IMR-90 (cell line): ENCODE data around the gene GGA3. TPM values are rescaled to one million over a fixed set of nuclear protein-coding genes. Genes with fewer than 3 reads are reported as not detected.

Source experiments
- ATAC-seq: fragments of 200-7000 bp; cut with Tn5 transposase; 2 replicates; pipeline ENCODE4 v1.9.1; 2020; ENCODE audit warnings: low read depth, mild to moderate bottlenecking, moderate library complexity
- BruUV-seq: library from RNA; stranded (reverse); fragments of 400-500 nt; replicated peaks from 2 replicates; lab custom pipeline; 2021; lab: Mats Ljungman, UMichigan
- CTCF ChIA-PET: fragments of 300-600 bp; formaldehyde crosslinking; extraction: SDS; loops from one replicate; lab custom pipeline; 2021; ENCODE audit warnings: antibody characterized with exemption; lab: Yijun Ruan, JAX
- POLR2A ChIA-PET: fragments of 300-600 bp; sonication (Branson Sonifier 250); formaldehyde crosslinking; loops from one replicate; lab custom pipeline; 2022; ENCODE audit warnings: antibody characterized with exemption; ENCODE audit not compliant: unreplicated experiment; lab: Charles Lee
- DNase-seq: peaks from one replicate; pipeline ENCODE4 v3.0.0; 2013
- H2AFZ ChIP-seq: replicated peaks from 2 replicates; pipeline ENCODE3; 2013; ENCODE audit warnings: low read length, mild to moderate bottlenecking; ENCODE audit not compliant: poor library complexity
- H2AK5ac ChIP-seq: 2 replicates; pipeline ENCODE4 v1.6.1; 2013; ENCODE audit warnings: low read depth, low read length, inconsistent platforms
- H2AK9ac ChIP-seq: replicated peaks from 2 replicates; pipeline ENCODE3; 2013; ENCODE audit warnings: mild to moderate bottlenecking, low read depth, low read length, moderate library complexity; ENCODE audit not compliant: poor library complexity
- H2BK120ac ChIP-seq: 2 replicates; pipeline ENCODE4 v1.6.1; 2013; ENCODE audit warnings: low read depth, low read length, inconsistent platforms
- H2BK15ac ChIP-seq: 3 replicates; pipeline ENCODE4 v1.6.1; 2013; ENCODE audit warnings: low read depth, low read length, inconsistent platforms
- H2BK20ac ChIP-seq: 2 replicates; pipeline ENCODE4 v1.6.1; 2013; ENCODE audit warnings: low read depth, mild to moderate bottlenecking, inconsistent platforms, low read length, moderate library complexity
- H2BK5ac ChIP-seq: 2 replicates; pipeline ENCODE4 v1.6.1; 2013; ENCODE audit warnings: mild to moderate bottlenecking, low read depth, low read length, inconsistent platforms; ENCODE audit not compliant: poor library complexity, severe bottlenecking
- H3K14ac ChIP-seq: replicated peaks from 2 replicates; pipeline ENCODE4 v1.6.1; 2013; ENCODE audit warnings: low read depth, low read length, inconsistent platforms
- H3K18ac ChIP-seq: 2 replicates; pipeline ENCODE4 v1.6.1; 2013; ENCODE audit warnings: low read depth, low read length, control low read depth
- H3K23ac ChIP-seq: 2 replicates; pipeline ENCODE4 v1.6.1; 2013; ENCODE audit warnings: low read depth, low read length, inconsistent platforms
- H3K27ac ChIP-seq: 2 replicates; pipeline ENCODE4 v1.5.1; 2013; ENCODE audit warnings: mild to moderate bottlenecking, control low read depth, low read length; ENCODE audit not compliant: insufficient read depth
- H3K27me3 ChIP-seq: 2 replicates; pipeline ENCODE4 v1.6.1; 2013; ENCODE audit warnings: low read length; ENCODE audit not compliant: control insufficient read depth, insufficient read depth
- H3K36me3 ChIP-seq: 2 replicates; pipeline ENCODE4 v1.6.1; 2013; ENCODE audit warnings: low read length, mixed read lengths; ENCODE audit not compliant: control insufficient read depth, insufficient read depth
- H3K4ac ChIP-seq: 2 replicates; pipeline ENCODE4 v1.6.1; 2013; ENCODE audit warnings: low read depth, low read length, inconsistent platforms
- H3K4me1 ChIP-seq: 2 replicates; pipeline ENCODE4 v1.6.1; 2013; ENCODE audit warnings: low read length, mixed read lengths; ENCODE audit not compliant: control insufficient read depth, insufficient read depth
- H3K4me2 ChIP-seq: 2 replicates; pipeline ENCODE4 v1.6.1; 2013; ENCODE audit warnings: low read depth, mild to moderate bottlenecking, control low read depth, low read length, moderate library complexity
- H3K4me3 ChIP-seq: 2 replicates; pipeline ENCODE4 v1.5.1; 2013; ENCODE audit warnings: low read depth, mild to moderate bottlenecking, control low read depth, low read length, moderate library complexity; ENCODE audit not compliant: insufficient read depth
- H3K56ac ChIP-seq: 2 replicates; pipeline ENCODE4 v1.6.1; 2013; ENCODE audit warnings: low read length, inconsistent platforms; ENCODE audit not compliant: insufficient read depth; ENCODE audit errors: extremely low read depth
- H3K79me1 ChIP-seq, 2 experiments: 2 replicates each; pipeline ENCODE4 v1.6.1; 2013; ENCODE audit warnings: low read length in 2 of 2, inconsistent platforms in 1 of 2, low read depth in 1 of 2
- H3K9ac ChIP-seq: 2 replicates; pipeline ENCODE4 v1.6.1; 2013; ENCODE audit warnings: low read depth, low read length, control low read depth
- H3K9me1 ChIP-seq: 2 replicates; pipeline ENCODE4 v1.6.1; 2013; ENCODE audit warnings: low read length, inconsistent platforms; ENCODE audit not compliant: insufficient read depth
- H3K9me3 ChIP-seq: 2 replicates; pipeline ENCODE4 v1.6.1; 2013; ENCODE audit warnings: low read length; ENCODE audit not compliant: control insufficient read depth, insufficient read depth
- H4K20me1 ChIP-seq: 2 replicates; pipeline ENCODE4 v1.6.1; 2013; ENCODE audit warnings: low read length, inconsistent platforms; ENCODE audit not compliant: insufficient read depth
- H4K5ac ChIP-seq: 2 replicates; pipeline ENCODE4 v1.6.1; 2013; ENCODE audit warnings: mild to moderate bottlenecking, low read depth, low read length, control low read depth
- H4K8ac ChIP-seq, 2 experiments: 2 replicates each; pipeline ENCODE4 v1.6.1; 2013; ENCODE audit warnings: low read depth in 2 of 2, low read length in 2 of 2, control low read depth in 1 of 2, inconsistent platforms in 1 of 2
- H4K91ac ChIP-seq: 2 replicates; pipeline ENCODE4 v1.6.1; 2013; ENCODE audit warnings: low read depth, low read length, inconsistent platforms; ENCODE audit not compliant: insufficient read depth
- BHLHE40 ChIP-seq: fragments of 150-350 bp; IDR thresholded peaks from 2 replicates; pipeline ENCODE4 v1.6.1; 2016; ENCODE audit warnings: mild to moderate bottlenecking, low read depth, low read length
- CHD1 ChIP-seq: IDR thresholded peaks from 2 replicates; pipeline ENCODE4 v1.6.1; 2012; ENCODE audit warnings: low read depth, low read length, improper control_type of control experiment
- MAFK ChIP-seq: IDR thresholded peaks from 2 replicates; pipeline ENCODE4 v1.6.1; 2012; ENCODE audit warnings: low read depth, low read length, improper control_type of control experiment
- MXI1 ChIP-seq: IDR thresholded peaks from 2 replicates; pipeline ENCODE4 v1.6.1; 2012; ENCODE audit warnings: low read depth, mild to moderate bottlenecking, low read length, moderate library complexity, borderline replicate concordance
- NFE2L2 ChIP-seq: fragments of 150-350 bp; IDR thresholded peaks from 2 replicates; pipeline ENCODE4 v1.6.1; 2016; ENCODE audit warnings: low read depth, mild to moderate bottlenecking, low read length
- RAD21 ChIP-seq: IDR thresholded peaks from 2 replicates; pipeline ENCODE4 v1.6.1; 2012; ENCODE audit warnings: low read length, improper control_type of control experiment
- RCOR1 ChIP-seq: IDR thresholded peaks from 2 replicates; pipeline ENCODE4 v1.6.1; 2012; ENCODE audit warnings: mild to moderate bottlenecking, low read length, improper control_type of control experiment; ENCODE audit not compliant: insufficient replicate concordance
- WGBS, 2 experiments: methylation state at CpG; one replicate each; pipeline versions ENCODE4 v1.1.5 to v1.1.7; 2013; ENCODE audit warnings: missing lambda C conversion rate in 2 of 2; ENCODE audit not compliant: insufficient read length in 1 of 2; ENCODE audit errors: extremely low coverage in 2 of 2; 5-methylcytosine and 5-hydroxymethylcytosine counted together
- dilution Hi-C: fragments of 300-500 bp; cut with HindIII; formaldehyde crosslinking; loops from one replicate; pipeline ENCODE4 v1.14.3; 2018; ENCODE audit warnings: low sequenced_read_pairs; ENCODE audit not compliant: unreplicated experiment
- in situ Hi-C: fragments of 300-500 bp; cut with MboI; formaldehyde crosslinking; loops from 3 replicates; pipeline ENCODE4 v1.14.3; 2019; ENCODE audit warnings: low sequenced_read_pairs, inconsistent platforms, mixed read lengths
- intact Hi-C: fragments of 100-400 bp; cut with micrococcal nuclease; formaldehyde crosslinking; loops from 2 replicates; pipeline ENCODE4 v1.10.0; 2022
- polyA plus RNA-seq, 3 experiments: library from polyadenylated mRNA; depleted of rRNA; stranded (reverse); fragments of >200 nt; gene quantifications; 2 replicates each; pipeline ENCODE4 v1.2.3, GENCODE V29; 2012; ENCODE audit warnings: low replicate concordance in 1 of 3
- total RNA-seq: library from RNA; depleted of rRNA; stranded (reverse); fragments of >200 nt; gene quantifications from 2 replicates; pipeline ENCODE4 v1.2.3, GENCODE V29; 2012
- TF ChIP-seq, protein P1 (sequence below): fragments of 150-350 bp; IDR thresholded peaks from 2 replicates; pipeline ENCODE4 v1.6.1; 2016; ENCODE audit warnings: low read depth, mild to moderate bottlenecking, low read length, moderate library complexity, borderline replicate concordance
- TF ChIP-seq, protein P2 (sequence below): conservative IDR thresholded peaks from 2 replicates; pipeline ENCODE4 v1.5.1; 2012; ENCODE audit warnings: mild to moderate bottlenecking, low read depth, low read length, improper control_type of control experiment
- TF ChIP-seq, protein P3 (sequence below): fragments of 150-350 bp; IDR thresholded peaks from 2 replicates; pipeline ENCODE4 v1.6.1; 2017; ENCODE audit warnings: mild to moderate bottlenecking, antibody characterized with exemption, low read length, low read depth

GGA3 gene
- total and polyA plus RNA-seq, 2 of the 4 experiments (the other 2 are of a cell fraction), result 15.1 to 35.2 TPM

DNA sequence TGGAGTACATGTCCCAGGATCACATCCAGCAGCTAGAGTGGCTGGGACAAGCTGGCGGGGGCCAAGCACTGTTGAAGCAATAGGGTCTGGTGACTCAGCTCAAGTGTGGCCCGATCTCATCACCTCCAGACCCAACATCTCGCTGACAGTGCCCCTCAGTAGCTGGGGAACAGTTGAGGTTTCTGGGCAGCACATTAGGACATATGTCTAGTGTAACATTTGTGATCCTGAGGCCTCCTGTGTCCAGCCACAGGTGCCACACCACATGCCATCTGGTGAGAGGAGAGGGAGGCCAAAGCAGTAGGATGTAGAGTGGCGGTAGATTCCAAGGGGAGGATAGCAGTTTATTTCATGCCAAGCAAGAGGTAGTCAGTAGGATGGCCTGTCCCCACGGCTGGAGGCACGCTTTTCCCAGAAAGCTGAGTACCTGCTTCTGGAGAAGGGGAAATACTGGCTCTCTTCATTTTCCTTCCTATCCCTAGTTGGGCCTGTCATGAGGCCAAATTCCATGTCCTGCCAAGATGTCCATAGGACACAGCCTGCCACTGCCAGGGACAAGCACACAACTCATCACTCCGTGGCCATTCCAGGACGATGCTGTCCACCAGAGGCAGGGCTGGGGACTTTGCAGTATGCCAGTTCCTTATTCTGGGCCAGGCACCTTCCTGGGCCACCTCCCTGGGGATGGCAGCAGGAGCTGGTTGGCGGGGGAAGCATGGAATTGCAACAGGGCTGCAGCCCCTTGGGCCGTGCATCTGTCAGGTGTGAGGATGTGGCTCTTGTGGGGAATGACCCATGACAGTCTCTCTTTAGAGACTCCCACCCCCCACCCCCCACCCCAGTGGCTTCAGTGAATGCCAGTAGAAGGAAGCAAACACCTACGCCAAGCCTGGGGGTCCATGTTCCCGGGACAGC is 24.0 kb downstream of the GGA3 start:
- intact Hi-C loops (no loop called here), in situ Hi-C loops (no loop called here), dilution Hi-C loops (no loop called here)
- Histone ChIP-seq H2BK5ac (no peak overlapping the region), H3K23ac (no peak overlapping the region), H2AFZ (no peak overlapping the region), H3K14ac (no peak overlapping the region), H3K27me3 (no peaks in the 10 kb centered on the region), H3K4me3 (no peak overlapping the region), H3K56ac (no peak overlapping the region), H2BK15ac (no peak overlapping the region), H3K9me3 (no peaks in the 10 kb centered on the region), H3K9me1 (no peaks in the 10 kb centered on the region), H4K5ac (no peak overlapping the region), H4K8ac (no peak overlapping the region), H2BK20ac (no peak overlapping the region), H3K9ac (no peak overlapping the region), H2BK120ac (no peak overlapping the region), H2AK5ac (no peak overlapping the region), H3K18ac (no peak overlapping the region), H3K4ac (no peak overlapping the region), H3K36me3 (peaks cover 77% of the 10 kb centered on the region), H2AK9ac (no peak overlapping the region), H3K4me2 (no peak overlapping the region), H3K4me1 (no peaks in the 10 kb centered on the region), H4K20me1 (peaks cover 11% of the 10 kb centered on the region), H3K27ac (no peak overlapping the region), H4K91ac (no peak overlapping the region), H3K79me1 (peaks cover 0 to 15% of the 10 kb centered on the region in 2 experiments; a peak in 2 of 4 replicates)
- ATAC-seq, result no peak
- ChIA-PET CTCF (no interaction called here), POLR2A (no interaction called here)
- WGBS, 2 experiments, result no CpG with 5 or more reads among the region's 12 CpGs
- DNase-seq, result no peak
- TF ChIP-seq, protein P1, sequence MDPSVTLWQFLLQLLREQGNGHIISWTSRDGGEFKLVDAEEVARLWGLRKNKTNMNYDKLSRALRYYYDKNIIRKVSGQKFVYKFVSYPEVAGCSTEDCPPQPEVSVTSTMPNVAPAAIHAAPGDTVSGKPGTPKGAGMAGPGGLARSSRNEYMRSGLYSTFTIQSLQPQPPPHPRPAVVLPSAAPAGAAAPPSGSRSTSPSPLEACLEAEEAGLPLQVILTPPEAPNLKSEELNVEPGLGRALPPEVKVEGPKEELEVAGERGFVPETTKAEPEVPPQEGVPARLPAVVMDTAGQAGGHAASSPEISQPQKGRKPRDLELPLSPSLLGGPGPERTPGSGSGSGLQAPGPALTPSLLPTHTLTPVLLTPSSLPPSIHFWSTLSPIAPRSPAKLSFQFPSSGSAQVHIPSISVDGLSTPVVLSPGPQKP, result no peak
- TF ChIP-seq, protein P2, sequence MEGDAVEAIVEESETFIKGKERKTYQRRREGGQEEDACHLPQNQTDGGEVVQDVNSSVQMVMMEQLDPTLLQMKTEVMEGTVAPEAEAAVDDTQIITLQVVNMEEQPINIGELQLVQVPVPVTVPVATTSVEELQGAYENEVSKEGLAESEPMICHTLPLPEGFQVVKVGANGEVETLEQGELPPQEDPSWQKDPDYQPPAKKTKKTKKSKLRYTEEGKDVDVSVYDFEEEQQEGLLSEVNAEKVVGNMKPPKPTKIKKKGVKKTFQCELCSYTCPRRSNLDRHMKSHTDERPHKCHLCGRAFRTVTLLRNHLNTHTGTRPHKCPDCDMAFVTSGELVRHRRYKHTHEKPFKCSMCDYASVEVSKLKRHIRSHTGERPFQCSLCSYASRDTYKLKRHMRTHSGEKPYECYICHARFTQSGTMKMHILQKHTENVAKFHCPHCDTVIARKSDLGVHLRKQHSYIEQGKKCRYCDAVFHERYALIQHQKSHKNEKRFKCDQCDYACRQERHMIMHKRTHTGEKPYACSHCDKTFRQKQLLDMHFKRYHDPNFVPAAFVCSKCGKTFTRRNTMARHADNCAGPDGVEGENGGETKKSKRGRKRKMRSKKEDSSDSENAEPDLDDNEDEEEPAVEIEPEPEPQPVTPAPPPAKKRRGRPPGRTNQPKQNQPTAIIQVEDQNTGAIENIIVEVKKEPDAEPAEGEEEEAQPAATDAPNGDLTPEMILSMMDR, result no peak
- TF ChIP-seq NFE2L2 (no peak), CHD1 (no peak), MXI1 (no peak), BHLHE40 (no peak), RCOR1 (no peak), RAD21 (no peak), MAFK (no peak)
- TF ChIP-seq, protein P3, sequence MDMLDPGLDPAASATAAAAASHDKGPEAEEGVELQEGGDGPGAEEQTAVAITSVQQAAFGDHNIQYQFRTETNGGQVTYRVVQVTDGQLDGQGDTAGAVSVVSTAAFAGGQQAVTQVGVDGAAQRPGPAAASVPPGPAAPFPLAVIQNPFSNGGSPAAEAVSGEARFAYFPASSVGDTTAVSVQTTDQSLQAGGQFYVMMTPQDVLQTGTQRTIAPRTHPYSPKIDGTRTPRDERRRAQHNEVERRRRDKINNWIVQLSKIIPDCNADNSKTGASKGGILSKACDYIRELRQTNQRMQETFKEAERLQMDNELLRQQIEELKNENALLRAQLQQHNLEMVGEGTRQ, result no peak
- BruUV-seq, result no TSS peak
